ENCODE measurements around the gene ASPA.
"Not testable (repeated sequence)": the region's sequence is repeated elsewhere in the genome, so short reads cannot be mapped to it uniquely, and the experiment has no call there.

The ASPA gene

DNA sequence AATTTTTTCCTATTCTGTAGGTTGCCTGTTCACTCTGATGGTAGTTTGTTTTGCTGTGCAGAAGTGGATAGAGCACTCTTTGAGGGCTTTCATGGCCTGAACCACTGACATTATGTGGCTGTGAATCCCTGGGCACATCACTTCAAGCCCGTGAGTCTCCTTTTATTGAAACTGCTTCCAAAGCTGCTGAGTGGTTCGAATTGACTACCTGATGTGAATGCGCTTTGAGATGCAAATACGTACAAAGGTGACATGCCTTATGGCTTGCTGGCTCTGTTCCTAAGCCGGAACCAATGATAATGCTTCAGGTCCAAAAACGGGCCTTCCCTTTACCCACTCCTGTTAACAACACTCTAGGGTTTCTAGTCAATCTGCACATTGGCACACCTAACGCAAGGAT lies 34.3 kb downstream of the ASPA start:
- no peak for DNase-seq

DNA sequence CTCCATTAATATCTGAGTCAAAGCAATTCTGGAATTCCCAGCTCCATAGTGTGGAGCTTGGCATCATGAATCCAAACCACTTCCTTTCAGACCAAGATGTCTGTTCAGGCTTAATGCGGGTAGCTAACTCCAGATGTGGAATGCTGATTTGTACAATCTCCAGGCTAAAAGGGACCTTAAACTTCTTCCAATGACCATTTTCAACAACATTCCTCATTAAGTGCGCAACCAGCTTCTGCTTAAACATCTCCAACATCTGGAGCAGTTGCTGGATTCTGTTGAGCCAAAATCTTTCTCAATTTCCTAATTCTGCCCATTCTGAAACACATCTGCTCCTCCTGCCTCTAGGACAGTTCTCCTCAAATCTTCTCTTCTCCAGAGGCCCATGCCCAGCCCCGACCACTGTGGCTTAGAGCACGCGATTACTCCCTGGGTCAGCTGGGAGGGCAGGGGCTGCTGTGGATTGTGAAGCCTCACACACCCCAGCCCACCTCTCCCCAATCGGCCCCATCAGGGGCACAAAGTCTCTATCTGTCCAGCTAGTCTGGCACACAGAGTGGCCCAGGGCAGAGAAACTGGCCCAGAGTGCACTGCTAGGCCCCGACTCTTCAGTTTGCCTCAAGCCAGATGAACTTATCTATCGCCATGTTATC lies 36.2 kb downstream of the ASPA start:
- DNase-seq = no peak

DNA sequence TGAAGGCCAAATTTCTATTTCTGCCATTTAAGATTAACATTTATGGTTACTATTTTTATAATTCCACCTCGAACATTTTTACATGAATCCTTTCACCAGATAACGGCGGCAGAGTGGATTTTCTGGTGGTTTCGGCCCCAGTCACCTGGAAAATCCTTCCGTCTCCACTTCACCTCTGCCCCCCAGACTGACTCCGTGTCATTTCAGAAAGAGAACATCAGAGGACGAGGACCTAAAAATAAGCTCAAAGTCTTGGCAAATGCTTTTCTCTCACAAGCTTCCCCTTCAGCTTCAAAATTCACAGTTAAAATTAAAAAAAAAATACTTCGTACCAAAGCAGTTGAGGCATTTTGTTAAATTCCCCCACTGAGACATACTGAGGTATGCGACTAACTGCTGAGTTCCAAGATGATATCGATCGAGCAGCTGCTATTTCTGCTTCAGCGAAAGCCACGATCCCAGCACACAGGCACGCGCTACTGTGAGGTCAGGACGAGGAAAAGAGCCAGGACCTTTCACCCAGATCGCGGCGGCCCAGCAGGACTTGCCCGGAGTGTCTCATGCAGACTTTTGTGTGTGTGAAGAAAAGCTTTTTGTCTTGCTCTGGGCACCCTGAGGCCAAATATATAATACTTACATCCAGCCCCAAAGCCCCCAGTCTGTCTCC lies 36.8 kb downstream of the ASPA start:
- no peak for DNase-seq

DNA sequence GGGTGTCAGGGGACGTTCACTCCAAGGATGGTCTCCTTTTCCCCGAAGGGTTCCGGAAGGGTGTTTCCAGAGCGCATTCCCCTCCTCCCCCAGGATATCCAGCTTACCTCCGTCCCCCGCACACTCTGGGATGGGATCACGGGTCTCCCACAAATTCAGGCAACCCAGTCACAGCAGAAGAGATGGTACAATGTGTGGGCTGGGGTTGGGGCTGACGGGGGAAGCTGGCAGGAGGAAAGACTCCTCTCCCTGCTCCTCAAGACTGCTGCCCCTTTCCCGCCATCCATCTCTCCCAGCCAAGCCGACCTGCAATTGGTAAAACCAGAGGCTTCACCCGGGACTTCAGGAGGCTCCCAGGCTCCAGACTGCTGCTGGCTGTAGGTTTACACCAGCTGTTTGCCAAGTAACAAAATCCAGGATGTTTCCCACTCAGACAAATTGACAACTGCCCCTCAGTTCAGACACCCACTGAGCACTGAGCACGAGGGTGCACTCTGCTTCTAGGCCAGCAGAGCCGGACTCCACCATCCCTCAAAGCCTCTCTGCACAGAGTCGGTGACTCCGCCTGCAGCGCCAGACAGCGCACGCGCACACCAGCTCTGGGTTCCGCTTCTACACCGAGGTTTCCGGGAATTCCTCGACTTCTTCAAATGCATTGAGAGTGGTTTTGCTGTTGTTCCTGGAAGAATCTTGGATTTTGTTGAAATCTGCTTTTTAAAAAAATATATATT lies 37.7 kb downstream of the ASPA start:
- DNase-seq = no peak

DNA sequence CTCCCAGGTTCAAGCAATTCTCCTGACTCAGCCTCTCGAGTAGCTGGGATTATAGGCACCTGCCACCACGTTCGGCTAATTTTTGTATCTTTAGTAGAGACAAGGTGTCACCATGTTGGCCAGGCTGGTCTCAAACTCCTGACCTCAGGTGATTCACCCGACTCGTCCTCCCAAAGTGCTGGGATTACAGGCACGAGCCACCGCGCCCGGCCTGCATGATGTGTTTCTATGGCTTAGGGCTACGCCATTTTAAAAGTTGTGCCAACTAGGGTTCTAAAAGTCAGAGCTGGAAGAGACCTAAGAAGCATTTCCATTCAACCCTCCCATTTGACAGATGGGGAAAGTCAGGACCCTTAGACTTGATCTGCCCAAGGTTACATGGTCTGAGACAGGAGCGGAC lies 38.4 kb downstream of the ASPA start:
- DNase-seq = not testable (repeated sequence)

DNA sequence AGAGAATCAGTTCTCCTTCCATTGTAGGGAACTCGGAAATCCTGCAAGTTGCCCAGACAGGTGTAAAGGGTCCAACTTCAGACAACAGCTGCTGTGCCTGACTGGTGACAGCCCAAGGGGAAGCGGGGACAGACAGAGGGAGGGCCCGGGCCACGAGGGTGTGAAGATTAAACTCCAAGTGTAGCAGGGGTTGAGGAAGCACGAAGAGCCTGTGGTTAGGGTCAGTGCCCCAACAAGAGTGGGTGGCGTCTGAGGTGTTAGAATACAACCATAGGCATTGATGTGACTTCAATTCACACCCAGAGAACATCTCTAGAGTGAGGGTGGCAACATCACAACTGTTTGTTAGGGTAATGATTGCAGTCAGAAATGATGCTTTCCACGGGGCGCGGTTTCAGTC lies 39.1 kb downstream of the ASPA start:
- no peak for DNase-seq

DNA sequence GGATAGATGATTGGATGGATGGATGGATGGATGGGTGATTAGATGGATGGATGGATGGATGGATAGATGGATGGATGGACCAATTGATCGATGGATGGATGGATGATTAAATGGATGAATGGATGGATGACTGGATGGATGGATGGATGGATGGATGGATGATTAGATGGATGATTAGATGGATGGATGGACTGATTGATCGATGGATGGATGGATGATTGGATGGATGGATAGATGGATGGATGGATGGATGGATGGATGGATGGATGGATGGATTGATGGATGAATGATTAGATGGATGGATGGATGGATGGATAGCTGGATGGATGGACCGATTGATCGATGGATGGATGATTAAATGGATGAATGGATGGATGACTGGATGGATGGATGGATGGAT lies 43.7 kb downstream of the ASPA start:
- DNase-seq = not testable (repeated sequence)

DNA sequence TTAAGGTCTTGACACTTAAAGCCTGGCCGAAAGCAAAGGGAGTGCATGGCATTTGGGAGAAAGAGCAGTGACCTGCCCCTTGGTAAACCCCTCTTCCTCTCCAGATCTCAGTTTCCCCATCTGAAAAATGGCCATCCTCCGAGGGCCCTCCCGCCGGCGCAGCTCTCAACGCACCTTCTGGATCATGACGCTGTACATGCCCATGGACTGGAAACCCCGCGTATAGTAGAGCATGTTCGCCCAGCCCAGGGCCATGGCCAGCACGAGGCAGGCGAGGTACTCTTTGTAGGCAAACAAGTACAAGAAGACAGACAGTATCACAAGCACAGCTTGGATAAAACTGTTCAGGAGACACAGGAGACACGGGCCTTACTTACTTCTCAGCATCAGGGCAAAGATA lies 48.2 kb downstream of the ASPA start:
- DNase-seq = no peak

DNA sequence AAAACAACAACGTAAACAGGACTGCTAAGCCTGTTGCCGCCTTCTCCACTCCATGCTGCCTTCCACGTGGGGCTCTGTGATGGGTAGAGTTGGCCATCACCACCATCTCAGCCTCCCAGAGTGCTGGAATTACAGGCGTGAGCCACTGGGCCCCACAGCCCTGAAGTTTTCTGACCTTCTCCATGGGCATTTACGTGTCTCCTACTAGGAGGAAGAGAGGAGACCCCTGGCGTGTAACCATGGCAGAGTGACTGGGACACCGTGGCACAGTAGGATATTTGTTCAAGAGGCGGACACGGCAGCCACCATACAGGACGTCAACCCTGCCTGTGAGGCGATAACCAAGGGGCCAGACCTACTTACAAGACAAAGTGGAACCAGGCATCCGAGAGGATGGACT lies 50.7 kb downstream of the ASPA start:
- no peak for DNase-seq

DNA sequence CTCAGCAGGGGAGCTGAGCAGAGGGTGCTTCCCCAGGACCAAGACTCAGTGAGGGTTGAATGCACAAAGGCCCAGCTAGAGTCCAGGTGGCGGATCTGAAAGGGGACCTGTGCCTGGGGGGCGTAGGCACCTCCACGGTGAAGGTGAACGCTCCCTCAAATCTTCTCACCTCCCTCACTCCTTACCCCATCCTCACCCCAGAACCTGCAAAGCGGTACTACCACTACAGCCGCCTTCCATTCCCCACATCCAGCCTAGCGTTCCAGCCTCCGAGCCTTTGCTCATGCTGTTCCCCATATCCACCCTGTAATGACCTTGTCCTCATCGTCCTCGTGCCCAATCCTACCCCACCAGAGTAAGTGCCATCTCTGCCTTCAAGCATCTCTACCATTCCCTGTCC lies 51.2 kb downstream of the ASPA start:
- no peak for DNase-seq

DNA sequence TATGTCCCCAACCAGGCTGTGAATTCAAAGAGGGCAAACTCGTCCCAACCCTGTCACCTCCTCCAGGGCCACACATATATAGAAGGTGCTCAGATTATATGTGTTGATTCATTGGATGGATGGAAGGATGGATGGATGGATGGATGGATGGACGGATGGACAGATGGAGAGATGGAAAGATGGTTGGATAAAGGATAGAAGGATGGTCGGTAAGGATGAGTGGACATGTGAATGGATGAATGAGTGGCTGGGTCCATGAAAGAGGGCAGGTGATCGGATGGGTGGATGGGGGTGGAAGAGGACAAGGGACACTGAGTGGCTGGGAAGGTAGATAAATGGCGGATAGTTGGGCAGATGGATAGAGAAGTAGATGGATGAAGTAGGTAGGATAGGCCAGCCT lies 51.7 kb downstream of the ASPA start:
- DNase-seq = no peak

DNA sequence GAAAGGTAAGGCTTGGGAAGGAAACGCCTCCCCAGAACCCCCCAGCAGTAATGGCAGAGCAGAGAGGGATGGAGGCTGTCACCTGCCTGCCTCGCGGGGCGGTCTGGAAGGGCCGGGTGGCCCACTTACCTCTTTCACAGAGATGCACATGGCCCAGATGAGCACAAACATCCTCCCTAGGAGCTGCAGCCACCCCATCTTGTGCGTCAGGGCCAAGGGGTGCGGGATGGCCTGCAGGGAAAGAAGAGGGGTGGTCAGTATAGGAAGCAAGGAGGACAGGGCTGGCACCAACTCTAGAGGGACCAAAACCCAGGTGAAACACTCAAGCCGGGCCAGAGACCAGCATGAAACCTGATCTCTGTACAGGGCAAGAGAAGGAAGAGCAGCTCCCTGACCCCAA lies 52.1 kb downstream of the ASPA start:
- DNase-seq = no peak

DNA sequence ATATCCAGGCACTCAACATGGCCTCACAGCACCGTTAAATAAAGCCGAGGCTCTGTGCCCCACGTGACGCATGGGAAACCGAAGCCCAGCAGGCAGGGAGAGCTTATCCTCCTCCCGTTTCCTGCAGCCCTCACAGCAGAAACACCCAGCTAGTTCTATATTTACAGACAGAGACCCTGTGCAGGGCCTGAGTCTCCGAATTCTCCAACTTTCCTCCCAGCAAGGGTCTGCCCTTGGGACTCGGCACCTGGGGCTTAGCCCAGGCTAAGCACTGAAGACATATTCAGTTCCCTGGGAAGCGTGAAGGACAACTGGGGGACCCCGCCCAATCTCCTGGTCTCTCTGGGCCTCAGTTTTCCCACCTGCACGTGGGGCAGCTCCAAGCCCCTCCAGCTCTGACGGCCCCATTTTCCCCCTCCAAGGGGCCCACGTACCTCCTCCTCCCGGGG lies 52.6 kb downstream of the ASPA start:
- DNase-seq = no peak

DNA sequence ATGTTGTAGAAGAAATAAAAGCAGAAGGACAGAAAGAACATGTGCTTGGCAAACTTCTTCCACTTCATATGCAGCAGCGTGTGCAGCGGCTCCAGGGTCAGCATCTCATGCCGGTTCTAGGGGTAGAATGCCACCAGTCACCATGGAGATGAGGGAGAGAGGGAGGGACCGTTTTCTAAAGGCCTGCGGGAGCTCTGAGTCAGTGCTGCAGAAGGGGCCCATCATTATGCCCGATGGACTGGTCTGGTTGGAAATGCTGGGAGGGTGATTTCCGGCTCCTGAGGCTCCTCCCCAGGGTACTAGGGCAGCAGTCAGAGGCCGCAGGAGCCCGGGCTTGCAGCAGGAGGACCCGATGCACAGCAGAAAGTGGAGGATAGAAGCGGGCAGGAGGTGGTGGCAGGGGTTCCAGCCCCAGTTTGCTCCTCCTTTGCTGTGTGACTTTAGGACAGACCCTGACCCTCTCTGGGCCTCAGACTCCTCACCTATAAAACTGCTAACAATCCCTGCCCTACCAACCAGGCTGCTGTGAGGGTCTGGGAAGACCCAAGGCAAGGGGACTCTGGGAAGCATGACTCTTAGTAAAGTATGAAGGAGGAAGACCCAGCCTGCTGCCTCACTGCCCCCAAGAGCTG lies 53.2 kb downstream of the ASPA start:
- DNase-seq = no peak

DNA sequence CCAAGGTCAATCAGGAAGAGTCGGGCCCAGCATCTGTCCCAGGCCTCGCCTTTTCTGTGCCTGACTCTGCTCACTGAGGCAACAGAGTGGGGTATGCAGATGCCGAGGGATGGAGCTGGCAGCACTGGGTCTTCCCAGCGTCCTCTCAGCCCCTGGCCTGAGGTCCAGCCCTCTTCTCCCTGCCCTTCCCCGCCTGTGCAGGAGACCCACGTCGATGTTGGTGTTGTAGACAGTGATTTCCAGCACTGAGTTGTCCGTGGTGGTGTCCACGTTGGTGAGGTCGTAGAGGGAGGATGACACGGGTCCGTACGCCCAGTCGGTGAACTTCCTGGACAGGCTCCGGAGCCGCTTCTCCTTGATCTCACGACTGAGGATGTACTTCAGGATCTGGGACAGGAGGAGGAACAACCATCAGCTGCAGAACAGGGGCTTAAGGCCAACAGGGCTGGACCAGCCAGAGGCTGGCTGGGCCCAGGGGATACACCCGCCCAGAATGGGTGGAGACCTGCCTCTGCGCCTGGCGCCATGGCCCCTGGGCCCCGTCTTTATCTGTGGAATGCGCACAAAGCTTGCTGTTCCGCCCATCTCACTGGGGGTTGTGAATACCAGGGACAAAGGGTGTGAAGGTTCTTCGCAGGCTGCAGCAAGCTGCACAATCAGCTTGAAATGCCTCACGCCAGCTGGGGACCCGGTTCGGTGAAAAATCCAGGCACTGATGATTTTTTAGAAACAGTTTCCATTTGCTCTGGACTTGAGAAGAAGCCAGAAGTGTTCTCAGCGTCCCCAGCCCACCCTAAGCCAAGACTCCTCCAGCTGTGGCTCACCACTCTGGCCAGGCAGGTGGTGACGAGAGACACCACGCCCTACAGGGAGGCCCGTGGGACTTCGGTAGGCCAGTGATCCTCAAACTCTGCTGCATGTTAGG lies 54.3 kb downstream of the ASPA start:
- DNase-seq = no peak

DNA sequence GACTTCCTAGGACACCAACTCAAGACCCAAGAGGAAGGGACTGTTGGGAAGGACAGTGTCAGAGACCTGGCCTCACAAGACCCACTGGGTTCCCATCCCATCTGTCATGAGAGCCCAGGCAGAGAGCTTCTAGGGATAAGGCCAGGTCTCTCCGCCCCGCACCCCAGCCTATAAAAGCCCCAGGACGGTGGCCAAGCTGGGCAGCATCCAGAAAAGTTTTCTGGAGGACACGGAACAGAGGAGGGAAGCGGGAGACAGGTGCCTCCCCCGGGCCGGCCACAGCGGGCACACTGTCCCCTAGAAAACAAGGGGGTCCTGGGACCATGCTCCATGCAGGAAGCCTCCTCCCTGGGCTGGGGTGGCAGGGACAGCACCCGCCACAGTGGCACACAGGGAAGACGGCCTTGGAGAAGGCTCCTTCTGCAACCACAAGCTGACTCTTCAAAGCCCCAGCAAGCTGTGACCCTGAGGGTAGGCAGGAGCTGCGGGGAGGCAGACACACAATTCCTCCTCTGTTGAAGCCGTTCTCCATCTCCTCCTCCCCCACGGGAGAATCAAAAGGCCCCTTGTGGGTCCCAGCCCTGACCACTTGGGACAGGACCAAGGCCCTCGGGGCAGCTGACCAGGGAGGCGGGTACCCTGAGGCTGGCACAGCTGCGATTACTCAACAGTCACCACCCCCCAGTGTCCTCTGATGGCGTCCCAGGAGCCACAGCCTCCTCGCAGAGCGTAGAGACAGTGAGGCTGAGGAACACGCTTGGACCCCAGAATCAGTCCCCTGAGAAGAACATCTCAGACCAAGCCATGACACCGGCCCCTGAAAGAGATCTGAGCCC lies 55.7 kb downstream of the ASPA start:
- no peak for DNase-seq

DNA sequence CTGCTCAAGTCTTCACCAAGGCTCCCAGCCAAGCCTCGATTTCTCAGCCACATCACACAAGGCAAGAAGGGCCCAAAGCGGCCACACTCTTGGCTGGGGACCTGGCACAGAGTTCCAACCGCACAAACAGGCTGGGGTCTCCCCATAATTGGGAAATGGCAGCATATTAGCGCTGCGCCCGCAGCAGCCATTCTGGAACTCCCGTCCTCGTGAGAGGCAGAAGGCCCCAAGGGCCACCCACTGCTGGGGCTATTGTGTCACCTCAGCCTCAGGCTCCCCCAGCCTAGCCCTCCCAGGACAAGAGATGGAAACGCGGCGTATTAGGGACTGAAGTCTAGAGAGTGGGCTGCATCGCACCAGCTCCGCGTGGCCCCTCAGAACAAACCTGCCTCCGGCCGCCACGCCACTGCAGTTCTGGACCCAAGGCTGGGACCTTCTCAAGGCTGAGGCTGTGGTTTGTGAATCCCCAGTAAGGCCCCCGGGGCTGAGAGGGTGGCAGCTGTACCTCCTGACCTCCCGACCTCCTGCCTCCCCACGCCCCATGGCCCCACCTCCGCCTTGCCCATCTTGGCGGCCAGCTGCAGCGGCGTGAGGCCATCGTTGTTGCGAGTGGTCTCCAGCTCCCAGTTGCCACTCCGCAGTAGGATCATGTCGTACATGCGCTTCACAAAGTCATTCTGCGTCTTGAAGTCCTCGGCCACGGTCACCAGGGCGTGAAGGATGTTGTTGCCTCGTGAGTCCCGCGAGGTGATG lies 56.5 kb downstream of the ASPA start:
- no peak for DNase-seq

DNA sequence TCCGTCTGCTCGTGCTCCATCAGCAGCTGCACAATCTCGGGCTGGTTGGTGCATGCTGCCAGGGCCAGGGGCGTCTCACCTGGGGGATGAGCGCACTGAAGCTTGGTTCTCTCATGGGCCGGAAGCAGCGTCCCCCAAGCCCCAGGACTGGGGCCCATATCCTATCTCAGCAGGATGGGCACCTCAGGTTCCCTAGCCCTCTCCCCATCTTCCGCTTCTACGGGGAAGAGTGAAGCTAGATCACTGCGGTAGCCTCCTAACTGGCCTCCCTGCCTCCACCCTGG lies 57.0 kb downstream of the ASPA start:
- no peak for DNase-seq

DNA sequence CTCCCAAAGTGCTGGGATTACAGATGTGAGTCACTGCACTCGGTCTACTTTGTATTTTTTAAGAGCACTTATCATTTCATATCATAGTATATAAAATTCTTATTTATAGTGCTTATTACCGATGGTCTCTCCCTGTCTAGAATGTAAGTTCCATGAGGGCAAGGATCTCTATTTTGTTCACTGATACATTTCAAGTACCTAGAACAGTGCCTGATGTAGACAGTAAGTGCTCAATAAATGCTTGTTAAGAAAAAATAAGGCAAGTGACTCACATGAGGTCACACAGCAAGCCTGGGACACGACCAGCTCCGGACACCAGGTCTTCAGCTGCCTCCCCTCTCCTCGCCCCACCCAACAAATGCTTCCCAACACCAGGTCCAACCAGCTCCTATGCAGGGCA lies 58.0 kb downstream of the ASPA start:
- DNase-seq = no peak

DNA sequence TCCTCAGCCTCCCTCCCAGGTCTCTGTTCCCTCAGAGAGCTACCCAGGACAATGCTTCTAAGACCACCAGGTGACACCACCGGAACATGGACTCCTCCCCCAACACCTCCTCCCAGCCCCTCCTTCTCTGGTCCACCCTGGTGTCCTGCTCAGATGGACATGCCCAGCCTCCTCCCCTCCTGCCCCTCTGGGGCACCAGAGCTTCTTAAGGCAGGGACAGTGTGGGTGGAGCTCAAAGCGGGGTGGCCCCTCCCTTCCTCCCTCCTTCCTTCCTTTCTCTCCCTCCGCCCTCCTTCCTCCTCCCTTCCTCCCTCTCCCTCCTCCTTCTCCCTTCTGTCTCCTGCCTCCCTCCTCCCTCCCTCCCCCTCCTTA lies 59.1 kb downstream of the ASPA start:
- no peak for DNase-seq

Data from GOT3 (cell line).